Ishikawa (cell line): Measurements from ENCODE around the gene BACE2.

Experiments
- CEBPB ChIP-seq: IDR thresholded peaks from 2 replicates; pipeline ENCODE4 v1.6.1; 2012
- EGR1 ChIP-seq: IDR thresholded peaks from 2 replicates; pipeline ENCODE4 v1.6.1; 2012
- EP300 ChIP-seq: IDR thresholded peaks from 2 replicates; pipeline ENCODE4 v1.6.1; 2012; ENCODE audit warnings: borderline replicate concordance
- FOXM1 ChIP-seq: IDR thresholded peaks from 2 replicates; pipeline ENCODE4 v1.6.1; 2012; ENCODE audit warnings: low read depth, borderline replicate concordance
- NFIC ChIP-seq: IDR thresholded peaks from 2 replicates; pipeline ENCODE4 v1.6.1; 2012
- RAD21 ChIP-seq: IDR thresholded peaks from 2 replicates; pipeline ENCODE4 v1.6.1; 2012; ENCODE audit warnings: low read depth
- TAF1 ChIP-seq: IDR thresholded peaks from 2 replicates; pipeline ENCODE4 v1.6.1; 2012; ENCODE audit warnings: low read depth, mild to moderate bottlenecking
- TCF12 ChIP-seq: IDR thresholded peaks from 2 replicates; pipeline ENCODE4 v1.6.1; 2012; ENCODE audit warnings: low read depth
- YY1 ChIP-seq: IDR thresholded peaks from 2 replicates; pipeline ENCODE4 v1.6.1; 2012; ENCODE audit warnings: low read depth

GRCh38 chr21:41317063-41317392, 149.1 kb downstream of the BACE2 start:
- TF ChIP-seq YY1 (no peak), CEBPB (no peak), EP300 (no peak), TAF1 (no peak), NFIC (no peak), RAD21 (no peak), FOXM1 (no peak), TCF12 (no peak), EGR1 (no peak)
